Colonic mucosa (tissue), 4 donors: ENCODE results near the gene RBM4. TPM values are rescaled to one million over a fixed set of nuclear protein-coding genes. Genes with fewer than 3 reads are reported as not detected.

Source experiments
- DNase-seq: peaks from one replicate; pipeline ENCODE4 v3.0.0-alpha.2; 2020
- H3K27ac ChIP-seq: fragments of 200-600 bp; one replicate; pipeline ENCODE4 v1.8.0; 2021
- H3K27me3 ChIP-seq: fragments of 200-600 bp; one replicate; pipeline ENCODE4 v1.8.0; 2021
- H3K36me3 ChIP-seq: fragments of 200-600 bp; one replicate; pipeline ENCODE4 v1.8.0; 2021
- H3K4me1 ChIP-seq: fragments of 200-600 bp; one replicate; pipeline ENCODE4 v1.8.0; 2021; ENCODE audit warnings: mild to moderate bottlenecking
- H3K4me3 ChIP-seq: fragments of 200-600 bp; one replicate; pipeline ENCODE4 v1.8.0; 2021
- H3K9ac ChIP-seq, 2 donors: one replicate each; pipeline ENCODE4 v1.7.0; 2013; ENCODE audit warnings: control low read depth in 2 of 2, low read depth in 2 of 2, low read length in 2 of 2
- H3K9me3 ChIP-seq: fragments of 200-600 bp; one replicate; pipeline ENCODE4 v1.8.0; 2021
- intact Hi-C: fragments of 100-400 bp; cut with DNase I; formaldehyde crosslinking; loops from one replicate; pipeline ENCODE4 v1.14.1; 2022
- total RNA-seq, 2 donors: library from RNA; stranded (reverse); fragmentation: NEBNext Ultra II Directional in 1 of 2; extraction: Animal tissue kit (Norgen Biotek cat#: 25700) in 1 of 2; gene quantifications; one replicate each; pipeline ENCODE4 v1.2.1, GENCODE V29; 2021
- TF ChIP-seq, protein P1 (sequence below): fragments of 200-600 bp; IDR thresholded peaks from one replicate; pipeline ENCODE4 v1.8.0; 2022; ENCODE audit warnings: antibody characterized with exemption, mild to moderate bottlenecking
- donor health status: healthy.
- donor health status: DM: no; HTN: no; CAD: no.
- donor health status: DM: no; HTN: no; CAD: no.

The RBM4 gene
- total RNA-seq, 2 donors from 2014 or later, result 95.4 to 99.0 TPM

DNA sequence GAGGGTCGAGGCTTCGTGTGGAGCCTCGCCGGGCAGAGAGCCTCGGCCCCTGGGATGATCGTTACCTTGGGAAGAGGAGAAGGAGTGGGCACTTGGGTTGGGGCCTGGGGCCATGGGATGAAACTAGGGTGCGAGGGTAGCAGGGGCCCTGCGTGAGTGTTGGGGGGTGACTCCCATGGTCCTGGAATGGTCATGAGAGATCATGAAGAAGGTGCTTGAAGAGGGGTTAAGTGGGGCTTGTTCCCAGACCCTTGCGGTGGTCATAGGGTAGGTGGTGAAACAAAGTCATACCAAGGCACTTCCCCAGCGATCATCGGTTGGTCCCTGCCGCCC is 45.2 kb upstream of the RBM4 start:
- H3K27me3 ChIP-seq, result no peaks in the 10 kb centered on the region
- no peaks in the 10 kb centered on the region for H3K9me3 ChIP-seq
- H3K4me3 ChIP-seq, result peak overlapping the region; percentile 65
- H3K36me3 ChIP-seq, result no peaks in the 10 kb centered on the region
- peak overlapping the region; percentile 81 for H3K27ac ChIP-seq
- intact Hi-C loops, result loop anchor here (10.0 kb wide), 1 partner anchor 242 kb away; no protein-coding TSS in a partner anchor
- peak overlapping the region; percentile 85 to 97 for H3K9ac ChIP-seq
- no peak for DNase-seq
- H3K4me1 ChIP-seq, result peaks cover 5% of the 10 kb centered on the region
- TF ChIP-seq, protein P1, sequence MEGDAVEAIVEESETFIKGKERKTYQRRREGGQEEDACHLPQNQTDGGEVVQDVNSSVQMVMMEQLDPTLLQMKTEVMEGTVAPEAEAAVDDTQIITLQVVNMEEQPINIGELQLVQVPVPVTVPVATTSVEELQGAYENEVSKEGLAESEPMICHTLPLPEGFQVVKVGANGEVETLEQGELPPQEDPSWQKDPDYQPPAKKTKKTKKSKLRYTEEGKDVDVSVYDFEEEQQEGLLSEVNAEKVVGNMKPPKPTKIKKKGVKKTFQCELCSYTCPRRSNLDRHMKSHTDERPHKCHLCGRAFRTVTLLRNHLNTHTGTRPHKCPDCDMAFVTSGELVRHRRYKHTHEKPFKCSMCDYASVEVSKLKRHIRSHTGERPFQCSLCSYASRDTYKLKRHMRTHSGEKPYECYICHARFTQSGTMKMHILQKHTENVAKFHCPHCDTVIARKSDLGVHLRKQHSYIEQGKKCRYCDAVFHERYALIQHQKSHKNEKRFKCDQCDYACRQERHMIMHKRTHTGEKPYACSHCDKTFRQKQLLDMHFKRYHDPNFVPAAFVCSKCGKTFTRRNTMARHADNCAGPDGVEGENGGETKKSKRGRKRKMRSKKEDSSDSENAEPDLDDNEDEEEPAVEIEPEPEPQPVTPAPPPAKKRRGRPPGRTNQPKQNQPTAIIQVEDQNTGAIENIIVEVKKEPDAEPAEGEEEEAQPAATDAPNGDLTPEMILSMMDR, result no peak

DNA sequence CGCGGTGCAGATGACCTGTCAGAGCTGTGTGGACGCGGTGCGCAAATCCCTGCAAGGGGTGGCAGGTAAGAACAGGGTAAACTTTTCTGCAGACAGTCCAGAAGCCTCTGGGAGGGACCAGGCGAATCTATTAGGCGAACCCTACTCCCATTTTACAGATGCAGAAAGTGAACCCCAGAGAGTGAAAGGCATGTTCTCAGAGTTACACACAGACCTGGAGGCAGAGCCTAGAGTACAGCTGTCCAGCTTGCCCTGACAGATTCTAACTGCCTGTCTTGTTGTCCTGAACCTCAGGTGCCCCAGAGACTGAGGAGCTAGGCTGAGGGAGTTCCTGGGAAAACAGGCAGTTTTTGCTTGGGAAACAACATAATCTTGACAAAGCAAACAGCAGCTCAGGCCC is 44.9 kb upstream of the RBM4 start:
- intact Hi-C loops, result loop anchor here (10.0 kb wide), 1 partner anchor 241 kb away; no protein-coding TSS in a partner anchor
- Histone ChIP-seq H3K27ac (no peak overlapping the region), H3K4me1 (peaks cover 5% of the 10 kb centered on the region), H3K36me3 (no peaks in the 10 kb centered on the region), H3K9ac (peak overlapping the region; percentile 85 to 97), H3K27me3 (no peaks in the 10 kb centered on the region), H3K9me3 (no peaks in the 10 kb centered on the region), H3K4me3 (peak overlapping the region; percentile 65)
- TF ChIP-seq, protein P1, result no peak
- peak; percentile 28 for DNase-seq

DNA sequence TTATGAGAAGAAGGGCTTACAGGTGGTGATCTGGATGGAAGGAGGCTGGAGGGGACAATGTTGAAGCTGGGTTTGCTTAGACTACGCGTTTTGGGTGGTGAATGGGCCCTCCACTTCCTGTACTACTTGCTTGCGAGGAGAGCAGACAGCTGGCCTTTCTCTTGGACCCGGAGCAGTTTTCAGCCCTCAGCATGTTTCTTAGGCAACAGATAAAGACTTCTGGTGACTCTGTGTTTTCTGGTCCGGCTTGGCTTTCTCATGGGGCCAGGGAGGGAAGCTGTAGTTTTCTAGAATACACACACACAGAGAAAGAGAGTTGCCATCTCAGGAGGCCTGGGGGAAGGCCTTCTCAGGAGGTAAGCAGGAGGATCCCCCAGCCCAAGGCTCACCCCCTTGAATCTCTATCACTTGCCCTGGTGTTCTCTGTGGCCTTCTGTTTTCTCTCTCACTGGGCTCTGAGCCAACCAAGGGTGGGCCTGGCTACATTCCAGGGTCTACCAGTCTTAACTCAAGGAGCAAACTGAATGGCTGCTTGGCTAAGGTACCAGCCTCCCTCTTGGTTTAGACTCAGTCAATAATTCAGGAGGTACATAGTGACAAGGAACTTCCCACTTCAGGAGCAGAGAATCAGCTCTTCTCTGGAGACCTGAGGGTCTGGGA is 43.1 kb upstream of the RBM4 start:
- Histone ChIP-seq H3K9me3 (no peaks in the 10 kb centered on the region), H3K27me3 (no peaks in the 10 kb centered on the region), H3K4me1 (peaks cover 5% of the 10 kb centered on the region), H3K4me3 (no peak overlapping the region), H3K9ac (peak overlapping the region; percentile 8 to 19), H3K27ac (no peak overlapping the region), H3K36me3 (peaks cover 5% of the 10 kb centered on the region)
- TF ChIP-seq, protein P1, result no peak
- peak; percentile 34 for DNase-seq
- intact Hi-C loops, result loop anchor here (10.0 kb wide), 1 partner anchor 239 kb away; no protein-coding TSS in a partner anchor

DNA sequence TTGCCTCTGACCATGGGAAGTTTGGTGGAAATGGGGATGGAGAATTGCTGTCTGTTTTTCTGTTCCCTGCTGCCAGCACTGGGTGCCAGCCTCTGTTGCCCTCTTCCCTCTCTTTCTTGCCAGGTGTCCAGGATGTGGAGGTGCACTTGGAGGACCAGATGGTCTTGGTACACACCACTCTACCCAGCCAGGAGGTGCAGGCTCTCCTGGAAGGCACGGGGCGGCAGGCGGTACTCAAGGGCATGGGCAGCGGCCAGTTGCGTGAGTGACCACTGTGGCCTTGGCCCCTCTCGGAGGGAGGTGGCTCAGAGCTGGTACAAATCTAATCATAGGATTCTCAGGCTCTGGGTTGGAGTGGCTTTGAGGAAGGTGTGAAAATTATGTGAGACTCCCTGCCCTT is 39.5 kb upstream of the RBM4 start:
- Histone ChIP-seq H3K4me1 (no peaks in the 10 kb centered on the region), H3K27ac (no peak overlapping the region), H3K9me3 (no peaks in the 10 kb centered on the region), H3K27me3 (no peaks in the 10 kb centered on the region), H3K36me3 (peaks cover 5% of the 10 kb centered on the region), H3K4me3 (no peak overlapping the region), H3K9ac (no peak overlapping the region)
- no peak for DNase-seq
- intact Hi-C loops, result loop anchor here (10.0 kb wide), 1 partner anchor 236 kb away; no protein-coding TSS in a partner anchor
- TF ChIP-seq, protein P1, result no peak

DNA sequence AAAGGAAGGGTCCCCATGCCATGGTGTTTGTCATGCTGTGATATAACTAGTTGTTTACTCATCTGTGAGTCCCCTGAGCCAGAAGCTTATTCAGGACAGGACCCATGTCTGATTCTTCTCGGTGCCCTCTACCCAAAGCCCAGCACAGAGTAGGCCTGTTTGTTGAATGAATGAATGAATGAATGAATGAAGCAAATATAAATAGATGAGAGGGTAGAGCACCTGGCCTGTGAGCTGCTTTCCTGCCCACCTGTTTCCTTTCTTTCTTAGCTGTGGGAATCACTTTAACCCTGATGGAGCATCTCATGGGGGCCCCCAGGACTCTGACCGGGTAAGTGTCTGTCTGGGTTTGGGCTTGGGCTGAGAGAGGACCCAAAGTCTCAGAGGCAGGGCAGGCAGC is 38.3 kb upstream of the RBM4 start:
- Histone ChIP-seq H3K4me1 (no peaks in the 10 kb centered on the region), H3K9me3 (no peaks in the 10 kb centered on the region), H3K27ac (no peak overlapping the region), H3K36me3 (peaks cover 5% of the 10 kb centered on the region), H3K9ac (no peak overlapping the region), H3K4me3 (no peak overlapping the region), H3K27me3 (no peaks in the 10 kb centered on the region)
- intact Hi-C loops, result no loop called here
- TF ChIP-seq, protein P1, result no peak
- DNase-seq, result no peak
